B cell (primary cell): ENCODE results near the gene PLEKHG4B.

ENCODE experiments used
- EZH2 ChIP-seq: IDR thresholded peaks from 2 replicates; pipeline ENCODE4 v1.6.1; 2012; ENCODE audit warnings: borderline replicate concordance, low read depth, mild to moderate bottlenecking, moderate library complexity, low read length; ENCODE audit not compliant: insufficient read depth, poor library complexity, severe bottlenecking
- TF ChIP-seq, protein P1 (sequence below): fragments of 200-600 bp; IDR thresholded peaks from one replicate; pipeline ENCODE4 v1.8.0; 2022; ENCODE audit warnings: antibody characterized with exemption, mild to moderate bottlenecking

- TF ChIP-seq, protein P1, sequence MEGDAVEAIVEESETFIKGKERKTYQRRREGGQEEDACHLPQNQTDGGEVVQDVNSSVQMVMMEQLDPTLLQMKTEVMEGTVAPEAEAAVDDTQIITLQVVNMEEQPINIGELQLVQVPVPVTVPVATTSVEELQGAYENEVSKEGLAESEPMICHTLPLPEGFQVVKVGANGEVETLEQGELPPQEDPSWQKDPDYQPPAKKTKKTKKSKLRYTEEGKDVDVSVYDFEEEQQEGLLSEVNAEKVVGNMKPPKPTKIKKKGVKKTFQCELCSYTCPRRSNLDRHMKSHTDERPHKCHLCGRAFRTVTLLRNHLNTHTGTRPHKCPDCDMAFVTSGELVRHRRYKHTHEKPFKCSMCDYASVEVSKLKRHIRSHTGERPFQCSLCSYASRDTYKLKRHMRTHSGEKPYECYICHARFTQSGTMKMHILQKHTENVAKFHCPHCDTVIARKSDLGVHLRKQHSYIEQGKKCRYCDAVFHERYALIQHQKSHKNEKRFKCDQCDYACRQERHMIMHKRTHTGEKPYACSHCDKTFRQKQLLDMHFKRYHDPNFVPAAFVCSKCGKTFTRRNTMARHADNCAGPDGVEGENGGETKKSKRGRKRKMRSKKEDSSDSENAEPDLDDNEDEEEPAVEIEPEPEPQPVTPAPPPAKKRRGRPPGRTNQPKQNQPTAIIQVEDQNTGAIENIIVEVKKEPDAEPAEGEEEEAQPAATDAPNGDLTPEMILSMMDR, result no peak
- no peak for TF ChIP-seq EZH2
Observed at GRCh38 chr5:192970-193831, 101.2 kb downstream of the PLEKHG4B start.
